Fibroblast of lung (primary cell): Measurements from ENCODE around the gene PSME4.

Experiments
- CTCF ChIP-seq, 2 donors: IDR thresholded peaks in 1 of 2; conservative IDR thresholded peaks in 1 of 2; 1 replicate in 1 of 2; 2 replicates in 1 of 2; pipeline ENCODE4 v1.5.1; 2011 to 2012; ENCODE audit warnings: low read length in 2 of 2, control low read depth in 1 of 2, inconsistent platforms in 1 of 2, low read depth in 1 of 2, mild to moderate bottlenecking in 1 of 2
- EZH2 ChIP-seq: IDR thresholded peaks from 2 replicates; pipeline ENCODE4 v1.5.1; 2012; ENCODE audit warnings: low read length, control low read depth, mild to moderate bottlenecking; ENCODE audit errors: missing control alignments

GRCh38 chr2:53821810-53822209, 149.0 kb downstream of the PSME4 start:
- TF ChIP-seq CTCF (conservative IDR thresholded peaks at IDR 0.05 in 1 of 2, IDR thresholded peaks at IDR 0.05 in 1 of 2; ENCODE audit: low read depth in 1 of 2, low read length in 2 of 2) (no peak), EZH2 (no peak)
